ENCODE data around the gene RAB5IF. TPM values are rescaled to one million over a fixed set of nuclear protein-coding genes. Genes with fewer than 3 reads are reported as not detected.

RAB5IF gene
- total and polyA plus RNA-seq, 10 of the 15 experiments (the other 5 are each of a cell fraction or from before 2014, with no cell fraction given) = 19.4 to 246 (median 92.0) TPM

DNA sequence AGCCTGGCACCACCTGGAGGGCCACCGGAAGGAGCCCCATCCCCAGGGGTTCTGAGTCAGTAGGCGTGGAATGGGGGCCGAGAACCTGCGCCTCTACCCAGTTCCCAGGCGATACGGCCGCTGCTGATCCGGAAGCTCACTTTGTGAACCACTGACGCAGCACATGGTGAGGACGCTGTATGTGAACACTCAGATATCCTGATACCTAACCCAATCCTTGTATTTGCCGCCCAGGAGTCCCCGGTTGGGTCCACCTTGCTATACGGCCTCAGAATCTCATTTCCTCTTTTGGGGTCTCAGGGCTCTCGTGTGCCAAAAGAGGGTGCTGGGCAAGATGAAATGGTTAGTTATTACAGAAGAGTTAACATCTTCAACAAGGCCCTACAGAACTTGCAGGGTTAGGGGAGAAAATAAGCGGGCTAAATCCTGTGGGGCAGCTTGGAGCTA lies 604 bp upstream of the RAB5IF start (continued):
- no peak for TF ChIP-seq ZNF207 (IDR thresholded peaks at IDR 0.05; ENCODE audit: borderline replicate concordance)
- no peak for TF ChIP-seq HDAC2 (IDR thresholded peaks at IDR 0.05)
- TF ChIP-seq USF2 (IDR thresholded peaks at IDR 0.05; ENCODE audit: borderline replicate concordance, low read depth, low read length) = no peak
- TF ChIP-seq MLLT1 (IDR thresholded peaks at IDR 0.05) = peak; percentile 94
- no peak for TF ChIP-seq FOS (IDR thresholded peaks at IDR 0.05; ENCODE audit: borderline replicate concordance, extremely low read depth, insufficient read length)
- TF ChIP-seq CBX5 (IDR thresholded peaks at IDR 0.05; ENCODE audit: low read depth) = no peak
- TF ChIP-seq FOXK2 (IDR thresholded peaks at IDR 0.05) = no peak
- peak; percentile 7; the same call in 1 of the 2 replicates for TF ChIP-seq BCL11A (IDR thresholded peaks at IDR 0.05; ENCODE audit: low read depth, low read length)
- no peak; the same call in 1 of the 2 replicates for TF ChIP-seq JUNB (IDR thresholded peaks at IDR 0.05)
- no peak for TF ChIP-seq ZNF274 (IDR thresholded peaks at IDR 0.05; ENCODE audit: insufficient read depth, insufficient read length)
- TF ChIP-seq CBFB (IDR thresholded peaks at IDR 0.05; ENCODE audit: low read depth) = no peak
- TF ChIP-seq RUNX3 (IDR thresholded peaks at IDR 0.05; ENCODE audit: low read length) = 0 out of 2 replicates have a peak, but pooled peaks have one; percentile 11

Data from GM12878 (cell line).